Neutrophil (primary cell): ENCODE results near the gene LIX1.

Experiments used
- H3K27ac ChIP-seq: fragments of 200-600 bp; sonication (generic); 2 replicates; pipeline ENCODE4 v1.5.1; 2016; ENCODE audit warnings: mild to moderate bottlenecking, moderate library complexity
- H3K27me3 ChIP-seq: fragments of 200-600 bp; sonication (generic); 2 replicates; pipeline ENCODE4 v1.6.0; 2016; ENCODE audit warnings: mild to moderate bottlenecking
- H3K36me3 ChIP-seq: fragments of 200-600 bp; sonication (generic); 2 replicates; pipeline ENCODE4 v1.5.1; 2017
- H3K4me1 ChIP-seq, 2 experiments: fragments of 200-600 bp in 1 of 2; sonication (generic) in 1 of 2; 1 replicate in 1 of 2; 2 replicates in 1 of 2; pipeline versions ENCODE4 v1.5.1 to v1.6.1; 2013 to 2016; ENCODE audit warnings: low read depth in 1 of 2, low read length in 1 of 2, mild to moderate bottlenecking in 1 of 2, moderate library complexity in 1 of 2; ENCODE audit not compliant: control insufficient read depth in 1 of 2, insufficient read depth in 1 of 2
- H3K4me3 ChIP-seq, 2 experiments: fragments of 200-600 bp in 1 of 2; sonication (generic) in 1 of 2; 1 replicate in 1 of 2; 2 replicates in 1 of 2; pipeline ENCODE4 v1.5.1; 2013 to 2016; ENCODE audit warnings: low read depth in 1 of 2, low read length in 1 of 2, mild to moderate bottlenecking in 1 of 2, moderate library complexity in 1 of 2
- H3K9me3 ChIP-seq: fragments of 200-600 bp; sonication (generic); 2 replicates; pipeline ENCODE4 v1.5.1; 2016
- TF ChIP-seq, protein P1 (sequence below): fragments of 200-600 bp; sonication (generic); IDR thresholded peaks from 2 replicates; pipeline ENCODE4 v1.5.1; 2016; ENCODE audit warnings: antibody characterized with exemption

LIX1 gene

DNA sequence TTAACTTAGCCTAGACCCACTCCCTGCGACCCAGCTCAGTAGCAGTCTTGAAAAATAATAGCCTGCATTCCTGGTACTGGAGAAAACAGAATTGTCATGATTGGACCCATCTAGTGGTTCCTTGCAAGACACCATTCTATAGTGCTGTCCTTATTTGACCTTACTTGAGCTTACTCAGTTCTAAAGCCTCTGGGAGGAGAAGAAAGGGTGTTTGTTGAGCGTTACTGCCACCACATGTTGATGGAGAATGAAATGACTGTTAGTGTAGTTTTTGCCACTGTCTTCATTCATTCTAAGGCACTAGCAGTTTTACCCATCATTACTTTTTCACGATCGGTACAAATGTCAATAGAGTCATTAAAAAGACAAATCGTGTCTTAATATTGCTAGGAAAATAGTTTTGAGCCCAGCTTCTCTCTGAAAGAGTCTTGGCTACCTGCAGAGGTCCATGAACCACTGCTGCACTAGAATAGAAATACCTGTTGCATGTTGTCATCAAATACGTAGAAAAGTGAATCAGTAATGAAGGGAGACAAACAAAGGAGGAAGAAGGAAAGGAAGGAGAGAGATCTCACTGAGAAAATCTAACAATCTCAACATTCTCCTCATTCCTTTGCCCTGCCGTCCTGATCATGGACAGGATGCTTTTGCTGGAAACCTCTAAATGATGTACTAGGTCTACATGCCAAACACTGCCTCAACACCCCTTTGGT lies 96.0 kb downstream of the LIX1 start:
- no peaks in the 10 kb centered on the region for H3K9me3 ChIP-seq
- H3K36me3 ChIP-seq: no peaks in the 10 kb centered on the region
- H3K27me3 ChIP-seq: no peaks in the 10 kb centered on the region
- H3K27ac ChIP-seq: no peak overlapping the region
- H3K4me1 ChIP-seq: no peaks in the 10 kb centered on the region
- no peak overlapping the region for H3K4me3 ChIP-seq
- TF ChIP-seq, protein P1, sequence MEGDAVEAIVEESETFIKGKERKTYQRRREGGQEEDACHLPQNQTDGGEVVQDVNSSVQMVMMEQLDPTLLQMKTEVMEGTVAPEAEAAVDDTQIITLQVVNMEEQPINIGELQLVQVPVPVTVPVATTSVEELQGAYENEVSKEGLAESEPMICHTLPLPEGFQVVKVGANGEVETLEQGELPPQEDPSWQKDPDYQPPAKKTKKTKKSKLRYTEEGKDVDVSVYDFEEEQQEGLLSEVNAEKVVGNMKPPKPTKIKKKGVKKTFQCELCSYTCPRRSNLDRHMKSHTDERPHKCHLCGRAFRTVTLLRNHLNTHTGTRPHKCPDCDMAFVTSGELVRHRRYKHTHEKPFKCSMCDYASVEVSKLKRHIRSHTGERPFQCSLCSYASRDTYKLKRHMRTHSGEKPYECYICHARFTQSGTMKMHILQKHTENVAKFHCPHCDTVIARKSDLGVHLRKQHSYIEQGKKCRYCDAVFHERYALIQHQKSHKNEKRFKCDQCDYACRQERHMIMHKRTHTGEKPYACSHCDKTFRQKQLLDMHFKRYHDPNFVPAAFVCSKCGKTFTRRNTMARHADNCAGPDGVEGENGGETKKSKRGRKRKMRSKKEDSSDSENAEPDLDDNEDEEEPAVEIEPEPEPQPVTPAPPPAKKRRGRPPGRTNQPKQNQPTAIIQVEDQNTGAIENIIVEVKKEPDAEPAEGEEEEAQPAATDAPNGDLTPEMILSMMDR: no peak

DNA sequence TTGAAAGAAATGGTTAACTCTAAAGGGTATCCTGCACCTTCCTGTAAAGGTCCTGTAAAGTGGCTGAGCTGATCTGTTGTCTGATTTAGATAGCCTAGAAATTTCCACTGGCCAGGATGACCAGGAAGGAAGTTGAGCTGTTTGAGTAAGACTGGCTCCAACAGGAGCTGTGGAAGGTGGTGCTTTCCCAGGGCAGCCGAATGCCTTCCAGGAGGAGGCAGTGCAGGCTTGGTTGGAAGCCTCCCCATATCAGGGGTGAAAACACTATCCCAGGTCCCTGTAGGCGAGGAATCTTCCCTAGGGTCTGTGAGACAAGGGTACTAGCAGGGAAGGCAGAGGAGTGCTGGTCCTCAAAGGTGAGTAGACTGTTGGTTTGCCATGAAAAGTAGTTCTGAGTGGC lies 98.4 kb downstream of the LIX1 start:
- TF ChIP-seq, protein P1: no peak
- Histone ChIP-seq H3K4me1 (no peaks in the 10 kb centered on the region), H3K4me3 (no peak overlapping the region), H3K27ac (no peak overlapping the region), H3K27me3 (no peaks in the 10 kb centered on the region), H3K9me3 (no peaks in the 10 kb centered on the region), H3K36me3 (no peaks in the 10 kb centered on the region)

DNA sequence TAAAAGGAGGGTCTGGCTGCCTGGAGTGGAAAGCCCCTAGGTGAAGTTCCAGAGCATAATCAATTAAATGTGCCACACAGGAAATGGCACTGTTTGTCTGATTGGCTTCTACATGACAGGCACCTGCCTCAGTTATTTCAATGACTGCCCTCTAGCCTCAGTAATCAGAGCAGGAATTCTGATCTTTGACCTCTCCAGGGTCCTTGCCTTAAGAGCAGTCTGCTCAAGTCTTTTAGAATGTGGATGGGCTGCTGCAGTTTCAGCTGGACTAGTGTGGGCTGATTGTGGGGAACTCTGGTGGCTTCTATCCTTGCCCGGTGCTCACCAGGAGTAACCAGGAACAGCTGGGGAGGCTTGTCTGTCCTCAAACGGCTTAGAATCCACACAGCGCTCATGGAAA lies 98.9 kb downstream of the LIX1 start:
- H3K27ac ChIP-seq: no peak overlapping the region
- H3K9me3 ChIP-seq: no peaks in the 10 kb centered on the region
- TF ChIP-seq, protein P1: no peak
- H3K36me3 ChIP-seq: no peaks in the 10 kb centered on the region
- H3K27me3 ChIP-seq: no peaks in the 10 kb centered on the region
- no peak overlapping the region for H3K4me3 ChIP-seq
- H3K4me1 ChIP-seq: no peaks in the 10 kb centered on the region

DNA sequence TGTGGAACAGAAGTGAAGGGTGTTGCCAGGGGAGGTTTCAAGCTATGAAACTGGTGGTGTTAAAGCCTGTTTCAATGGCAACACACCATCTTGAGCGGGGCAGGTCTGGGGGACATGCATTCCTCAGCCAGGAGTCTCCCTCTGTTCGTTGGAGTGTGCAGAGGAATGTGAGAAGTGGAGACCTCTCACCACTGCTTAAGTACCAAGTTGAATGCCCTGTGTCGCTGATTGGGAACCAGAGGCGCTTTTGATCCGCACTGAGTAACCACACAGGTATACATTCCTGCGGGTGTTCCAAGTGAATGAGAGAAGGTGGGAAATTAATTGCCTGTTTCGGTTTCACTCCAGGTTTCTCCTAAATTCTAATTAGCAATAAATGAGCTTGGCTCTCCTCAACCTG lies 99.4 kb downstream of the LIX1 start:
- peaks cover under 1% of the 10 kb centered on the region for H3K36me3 ChIP-seq
- H3K27ac ChIP-seq: no peak overlapping the region
- TF ChIP-seq, protein P1: no peak
- no peak overlapping the region for H3K4me3 ChIP-seq
- H3K4me1 ChIP-seq: no peaks in the 10 kb centered on the region
- no peaks in the 10 kb centered on the region for H3K9me3 ChIP-seq
- no peaks in the 10 kb centered on the region for H3K27me3 ChIP-seq
